Common myeloid progenitor, CD34-positive (primary cell): ENCODE data around the gene COL12A1.

Experiments
- CTCF ChIA-PET: fragments of 350-600 bp; sonication (Branson Sonifier 250); formaldehyde crosslinking; loops from one replicate; lab custom pipeline; 2021; ENCODE audit warnings: antibody characterized with exemption; lab: Charles Lee
- POLR2A ChIA-PET: fragments of 350-600 bp; sonication (Branson Sonifier 250); formaldehyde crosslinking; loops from one replicate; lab custom pipeline; 2021; ENCODE audit warnings: antibody characterized with exemption; lab: Charles Lee
- DNase-seq, 3 donors: peaks; one replicate each; pipeline versions ENCODE4 v3.0.0 to v3.0.0-alpha.2; 2013
- H3K27ac ChIP-seq, 2 experiments: 1 replicate in 1 of 2; 2 replicates in 1 of 2; pipeline ENCODE4 v1.7.0; 2013; ENCODE audit warnings: inconsistent platforms in 2 of 2, low read length in 2 of 2, mild to moderate bottlenecking in 2 of 2, low read depth in 1 of 2, moderate library complexity in 1 of 2; ENCODE audit not compliant: severe bottlenecking in 2 of 2, insufficient read depth in 1 of 2, poor library complexity in 1 of 2
- H3K27me3 ChIP-seq, 5 experiments: replicated peaks in 2 of 5; 1 replicate in 3 of 5; 2 replicates in 2 of 5; pipeline versions ENCODE4 v1.6.1 to v1.7.0; 2013; ENCODE audit warnings: low read length in 4 of 5, mild to moderate bottlenecking in 2 of 5, moderate library complexity in 2 of 5, inconsistent platforms in 1 of 5; ENCODE audit not compliant: insufficient read depth in 5 of 5, control insufficient read depth in 4 of 5
- H3K36me3 ChIP-seq, 4 experiments: 1 replicate in 2 of 4; 2 replicates in 2 of 4; pipeline versions ENCODE4 v1.6.1 to v1.7.0; 2013; ENCODE audit warnings: low read length in 3 of 4, control low read depth in 1 of 4, mild to moderate bottlenecking in 1 of 4; ENCODE audit not compliant: control insufficient read depth in 4 of 4, insufficient read depth in 4 of 4
- H3K4me1 ChIP-seq, 4 experiments: 1 replicate in 3 of 4; 2 replicates in 1 of 4; pipeline versions ENCODE4 v1.6.1 to v1.7.1; 2013; ENCODE audit warnings: low read length in 3 of 4, mild to moderate bottlenecking in 3 of 4, control low read depth in 1 of 4, inconsistent platforms in 1 of 4, moderate library complexity in 1 of 4; ENCODE audit not compliant: control insufficient read depth in 4 of 4, insufficient read depth in 4 of 4; ENCODE audit errors: control extremely low read depth in 1 of 4
- H3K4me3 ChIP-seq, 7 experiments: 1 replicate in 4 of 7; 2 replicates in 3 of 7; pipeline versions ENCODE4 v1.5.1 to v1.7.0; 2013; ENCODE audit warnings: mild to moderate bottlenecking in 7 of 7, low read length in 6 of 7, moderate library complexity in 6 of 7, inconsistent platforms in 2 of 7, low read depth in 2 of 7, control low read depth in 1 of 7; ENCODE audit not compliant: insufficient read depth in 4 of 7, control insufficient read depth in 1 of 7; ENCODE audit errors: extremely low read depth in 1 of 7
- H3K9me3 ChIP-seq, 5 experiments: 1 replicate in 4 of 5; 2 replicates in 1 of 5; pipeline versions ENCODE4 v1.6.1 to v1.7.1; 2013; ENCODE audit warnings: low read length in 4 of 5, mild to moderate bottlenecking in 2 of 5, inconsistent platforms in 1 of 5, low read depth in 1 of 5, moderate library complexity in 1 of 5; ENCODE audit not compliant: control insufficient read depth in 4 of 5, insufficient read depth in 2 of 5; ENCODE audit errors: control extremely low read depth in 1 of 5
- WGBS: methylation state at CpG from one replicate; pipeline ENCODE4 v1.1.5; 2013; ENCODE audit not compliant: insufficient coverage; 5-methylcytosine and 5-hydroxymethylcytosine counted together

The COL12A1 gene

GRCh38 chr6:75145976-75146375 lies 59.9 kb downstream of the COL12A1 start:
- Histone ChIP-seq H3K9me3 (no peaks in the 10 kb centered on the region), H3K4me1 (no peaks in the 10 kb centered on the region), H3K4me3 (no peak overlapping the region), H3K27ac (no peak overlapping the region), H3K27me3 (no peaks in the 10 kb centered on the region), H3K36me3 (no peaks in the 10 kb centered on the region)
- no CpG with 5 or more reads among the region's 1 CpG for WGBS
- ChIA-PET CTCF (no interaction called here), POLR2A (no interaction called here)
- DNase-seq = no peak

GRCh38 chr6:75145211-75145610 lies 60.6 kb downstream of the COL12A1 start:
- H3K36me3 ChIP-seq = no peaks in the 10 kb centered on the region
- 96% methylated on average over 3 of the region's 4 CpGs for WGBS
- H3K9me3 ChIP-seq = no peaks in the 10 kb centered on the region
- no peak overlapping the region for H3K27ac ChIP-seq
- H3K4me3 ChIP-seq = no peak overlapping the region
- no peak for DNase-seq
- H3K27me3 ChIP-seq = no peaks in the 10 kb centered on the region
- no peaks in the 10 kb centered on the region for H3K4me1 ChIP-seq
- POLR2A ChIA-PET = no interaction called here
- CTCF ChIA-PET = no interaction called here

- no peaks in the 10 kb centered on the region for H3K4me1 ChIP-seq
- CTCF ChIA-PET = no interaction called here
- H3K9me3 ChIP-seq = no peaks in the 10 kb centered on the region
- WGBS = no CpG with 5 or more reads among the region's 1 CpG
- no peak overlapping the region for H3K27ac ChIP-seq
- DNase-seq = no peak
- no peaks in the 10 kb centered on the region for H3K27me3 ChIP-seq
- H3K36me3 ChIP-seq = no peaks in the 10 kb centered on the region
- POLR2A ChIA-PET = no interaction called here
- H3K4me3 ChIP-seq = no peak overlapping the region
These were observed 61.5 kb downstream of the COL12A1 start for GRCh38 chr6:75144386-75144785.

GRCh38 chr6:75143191-75143590 lies 62.7 kb downstream of the COL12A1 start:
- no peaks in the 10 kb centered on the region for H3K9me3 ChIP-seq
- H3K27ac ChIP-seq = no peak overlapping the region
- no peak overlapping the region for H3K4me3 ChIP-seq
- H3K4me1 ChIP-seq = no peaks in the 10 kb centered on the region
- no CpG with 5 or more reads among the region's 3 CpGs for WGBS
- no peaks in the 10 kb centered on the region for H3K27me3 ChIP-seq
- ChIA-PET CTCF (no interaction called here), POLR2A (no interaction called here)
- no peak for DNase-seq
- H3K36me3 ChIP-seq = no peaks in the 10 kb centered on the region

- ChIA-PET POLR2A (no interaction called here), CTCF (no interaction called here)
- H3K36me3 ChIP-seq = no peaks in the 10 kb centered on the region
- H3K27me3 ChIP-seq = no peaks in the 10 kb centered on the region
- no peak for DNase-seq
- H3K4me1 ChIP-seq = no peaks in the 10 kb centered on the region
- no peak overlapping the region for H3K4me3 ChIP-seq
- H3K9me3 ChIP-seq = no peaks in the 10 kb centered on the region
- H3K27ac ChIP-seq = no peak overlapping the region
- 93% methylated on average over 2 of the region's 2 CpGs for WGBS
These were observed 63.1 kb downstream of the COL12A1 start for GRCh38 chr6:75142721-75143120.

DNA sequence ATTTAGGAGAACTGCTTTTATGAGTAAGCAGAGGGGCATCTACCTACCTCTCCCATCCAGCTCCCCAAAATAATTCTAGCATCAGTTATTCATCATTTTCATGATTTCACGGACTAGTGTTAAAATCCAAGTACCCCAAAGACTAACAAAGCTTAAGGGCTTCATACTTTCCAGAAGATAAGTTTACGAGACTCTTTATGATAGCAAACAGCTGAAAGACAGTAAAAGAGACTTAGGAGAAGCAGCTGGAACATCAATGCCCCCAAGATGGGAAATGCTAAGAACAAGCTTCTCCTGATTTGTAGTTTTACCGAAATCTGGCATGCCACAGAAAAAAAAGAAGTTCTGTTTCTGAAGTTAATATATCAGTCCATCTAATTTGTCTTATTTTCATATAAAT lies 70.0 kb downstream of the COL12A1 start:
- CTCF ChIA-PET = no interaction called here
- POLR2A ChIA-PET = no interaction called here
- no peaks in the 10 kb centered on the region for H3K36me3 ChIP-seq

DNA sequence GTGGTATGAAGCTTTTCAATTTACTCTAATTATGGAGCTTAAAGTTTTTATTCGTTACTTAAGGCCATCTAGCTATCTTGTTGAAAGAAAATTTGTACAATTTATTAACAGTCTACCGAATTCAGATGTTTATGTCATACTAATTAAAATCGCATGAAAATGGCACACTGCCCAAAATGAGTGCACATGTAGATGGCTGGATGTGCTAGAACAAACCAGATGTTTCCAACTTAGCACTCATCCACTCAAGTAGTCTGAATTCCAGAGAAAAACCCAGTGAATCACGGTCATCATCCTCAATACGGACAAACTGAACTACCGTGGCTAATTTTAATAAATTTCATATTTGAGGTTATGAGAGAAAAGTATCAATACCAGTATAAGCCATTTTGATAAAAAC lies 70.4 kb downstream of the COL12A1 start:
- DNase-seq = no peak
- no peak overlapping the region for H3K27ac ChIP-seq
- no peak overlapping the region for H3K4me3 ChIP-seq
- H3K9me3 ChIP-seq = no peaks in the 10 kb centered on the region
- POLR2A ChIA-PET = no interaction called here
- no peaks in the 10 kb centered on the region for H3K4me1 ChIP-seq
- H3K36me3 ChIP-seq = no peaks in the 10 kb centered on the region
- H3K27me3 ChIP-seq = no peaks in the 10 kb centered on the region
- CTCF ChIA-PET = no interaction called here
- WGBS = 86% methylated on average over 2 of the region's 6 CpGs

More for the DNA sequence above, 70.0 kb downstream of the COL12A1 start:
- no peak for DNase-seq
- WGBS = 90% methylated on average over 2 of the region's 3 CpGs
- Histone ChIP-seq H3K4me3 (no peak overlapping the region), H3K27ac (no peak overlapping the region), H3K9me3 (no peaks in the 10 kb centered on the region), H3K27me3 (no peaks in the 10 kb centered on the region), H3K4me1 (no peaks in the 10 kb centered on the region)
